ENCODE measurements around the gene UBE2Z.

Gene UBE2Z

GRCh38 chr17:48882272-48882671 lies 25.9 kb upstream of the UBE2Z start (continued):
- no peak for TF ChIP-seq ZNF398 (tag by site-specific recombination; IDR thresholded peaks at IDR 0.05)

GRCh38 chr17:48883171-48883570 lies 25.0 kb upstream of the UBE2Z start:
- ChIA-PET POLR2A (interaction anchor here (0.6 to 2.2 kb wide), 3 partner anchors 9 to 128 kb away, joined by 3 to 5 read pairs (median 3); partner anchors contain the start of gene ATP5MC1), CTCF (interaction anchor here (0.6 to 14.7 kb wide), 16 partner anchors 10 to 433 kb away, joined by 3 to 387 read pairs (median 5); partner anchors contain the start of genes ATP5MC1 and TTLL6)
- H3K27ac ChIP-seq (ENCODE audit: extremely low read depth, low read depth, low read length): no peak overlapping the region
- H3K9me3 ChIP-seq (ENCODE audit: control insufficient read depth, insufficient read depth, low read depth, low read length): no peaks in the 10 kb centered on the region
- H3K4me3 ChIP-seq (ENCODE audit: low read depth, low read length): no peak overlapping the region
- H3K4me1 ChIP-seq (ENCODE audit: control insufficient read depth, insufficient read depth, low read length): no peaks in the 10 kb centered on the region
- TF ChIP-seq ZEB2 (tag by site-specific recombination; IDR thresholded peaks at IDR 0.05): no peak
- TF ChIP-seq PRDM10 (tag by site-specific recombination; IDR thresholded peaks at IDR 0.05): no peak
- no peak for TF ChIP-seq ZNF292 (tag by site-specific recombination; IDR thresholded peaks at IDR 0.05; ENCODE audit: borderline replicate concordance, low read depth)
- no peak for TF ChIP-seq HOXC10 (CRISPR knock-in tag; IDR thresholded peaks at IDR 0.05)
- no peak for TF ChIP-seq ZNF660 (tag by site-specific recombination; IDR thresholded peaks at IDR 0.05)
- TF ChIP-seq ZNF426 (tag by site-specific recombination; IDR thresholded peaks at IDR 0.05): no peak
- TF ChIP-seq ZBTB8A (tag by site-specific recombination; IDR thresholded peaks at IDR 0.05): no peak
- no peak for TF ChIP-seq ZNF26 (tag by site-specific recombination; IDR thresholded peaks at IDR 0.05)
- no peak for TF ChIP-seq ZNF19 (tag by site-specific recombination; IDR thresholded peaks at IDR 0.05; ENCODE audit: low read depth)
- no peak for TF ChIP-seq ZNF112 (tag by site-specific recombination; IDR thresholded peaks at IDR 0.05)
- no peak for TF ChIP-seq ZNF664 (tag by site-specific recombination; IDR thresholded peaks at IDR 0.05)
- no peak for TF ChIP-seq ZNF555 (tag by site-specific recombination; conservative IDR thresholded peaks at IDR 0.05)
- no peak for TF ChIP-seq ZNF560 (tag by site-specific recombination; IDR thresholded peaks at IDR 0.05; ENCODE audit: borderline replicate concordance)
- no peak for TF ChIP-seq ZNF837 (tag by site-specific recombination; IDR thresholded peaks at IDR 0.05)
- no peak for TF ChIP-seq ZNF707 (tag by site-specific recombination; IDR thresholded peaks at IDR 0.05)
- no peak for TF ChIP-seq ZNF610 (tag by site-specific recombination; IDR thresholded peaks at IDR 0.05; ENCODE audit: borderline replicate concordance)
- TF ChIP-seq BCL11A (tag by site-specific recombination; IDR thresholded peaks at IDR 0.05; ENCODE audit: low read depth): no peak
- TF ChIP-seq ZNF155 (tag by site-specific recombination; IDR thresholded peaks at IDR 0.05): no peak
- no peak for TF ChIP-seq ZNF624 (tag by site-specific recombination; IDR thresholded peaks at IDR 0.05)
- no peak for TF ChIP-seq ZNF2 (tag by site-specific recombination; IDR thresholded peaks at IDR 0.05)
- H3K36me3 ChIP-seq (ENCODE audit: control insufficient read depth in 2 of 2, insufficient read depth in 1 of 2, low read length in 2 of 2): no peaks in the 10 kb centered on the region

All from HEK293 (cell line).